DMS79 (cell line): ENCODE data around the gene CTDP1.

Experiments
- DNase-seq: peaks from one replicate; lab custom pipeline; 2025; lab: John Stamatoyannopoulos, UW

The CTDP1 gene

GRCh38 chr18:79763407-79763806, 83.8 kb downstream of the CTDP1 start:
- no peak for DNase-seq

GRCh38 chr18:79764131-79764530, 84.5 kb downstream of the CTDP1 start:
- DNase-seq = no peak

GRCh38 chr18:79765491-79766245, 86.1 kb downstream of the CTDP1 start:
- no peak for DNase-seq

GRCh38 chr18:79766308-79766707, 86.7 kb downstream of the CTDP1 start:
- DNase-seq = peak; percentile 64

GRCh38 chr18:79768745-79769144, 89.1 kb downstream of the CTDP1 start:
- DNase-seq = no peak

GRCh38 chr18:79769698-79770500, 90.3 kb downstream of the CTDP1 start:
- DNase-seq = no peak

GRCh38 chr18:79770501-79770815, 90.9 kb downstream of the CTDP1 start:
- no peak for DNase-seq

- no peak for DNase-seq
Measured at GRCh38 chr18:79770826-79771225, 91.2 kb downstream of the CTDP1 start.

GRCh38 chr18:79771446-79772107, 92.0 kb downstream of the CTDP1 start:
- DNase-seq = no peak

GRCh38 chr18:79772108-79772864, 92.7 kb downstream of the CTDP1 start:
- no peak for DNase-seq

GRCh38 chr18:79772865-79773696, 93.5 kb downstream of the CTDP1 start:
- no peak for DNase-seq

GRCh38 chr18:79774111-79774510, 94.5 kb downstream of the CTDP1 start:
- DNase-seq = no peak

GRCh38 chr18:79775441-79776221, 96.0 kb downstream of the CTDP1 start:
- DNase-seq = no peak

- no peak for DNase-seq
Measured at GRCh38 chr18:79776674-79777073, 97.1 kb downstream of the CTDP1 start.

GRCh38 chr18:79778291-79778791, 98.7 kb downstream of the CTDP1 start:
- no peak for DNase-seq

- no peak for DNase-seq
Measured at GRCh38 chr18:79779021-79779699, 99.6 kb downstream of the CTDP1 start.

- no peak for DNase-seq
Measured at GRCh38 chr18:79779700-79780190, 100.1 kb downstream of the CTDP1 start.

- no peak for DNase-seq
Measured at GRCh38 chr18:79780547-79780946, 100.9 kb downstream of the CTDP1 start.

GRCh38 chr18:79781331-79781941, 101.8 kb downstream of the CTDP1 start:
- DNase-seq = no peak
